GM21528 (cell line): Measurements from ENCODE around the gene NUF2.
"Not testable (repeated sequence)": the region's sequence is repeated elsewhere in the genome, so short reads cannot be mapped to it uniquely, and the experiment has no call there.

Experiments
- ATAC-seq: cut with Tn5 transposase; IDR thresholded peaks from one replicate; pipeline ENCODE4 v1.9.1; 2021; ENCODE audit warnings: mild to moderate bottlenecking, moderate library complexity; ENCODE audit not compliant: unreplicated experiment, low FRiP score

Gene NUF2

DNA sequence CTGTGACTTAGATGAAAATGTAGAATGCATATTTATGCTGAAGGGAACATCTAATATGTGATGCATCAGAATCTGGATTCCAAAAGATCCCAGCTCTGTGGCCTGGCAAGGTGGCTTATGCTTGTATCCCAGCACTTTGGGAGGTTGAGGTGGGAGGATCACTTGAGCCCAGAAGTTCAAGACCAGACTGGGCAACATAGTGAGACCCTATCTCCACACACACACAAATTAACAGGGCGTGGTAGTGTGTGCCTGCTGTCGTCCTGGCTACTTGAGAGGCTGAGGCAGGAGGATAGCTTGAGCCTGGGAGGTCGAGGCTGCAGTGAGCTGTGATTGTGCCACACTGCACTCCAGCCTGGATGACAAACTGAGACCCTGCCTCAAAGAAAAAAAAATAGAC, 1.6 kb downstream of the NUF2 start:
- ATAC-seq, result not testable (repeated sequence)

- ATAC-seq, result no peak
These were observed 9.4 kb downstream of the NUF2 start for GRCh38 chr1:163331116-163331515.

GRCh38 chr1:163335216-163335615, 13.5 kb downstream of the NUF2 start:
- ATAC-seq, result no peak

- no peak for ATAC-seq
These were observed 15.9 kb downstream of the NUF2 start for GRCh38 chr1:163337631-163338030.

DNA sequence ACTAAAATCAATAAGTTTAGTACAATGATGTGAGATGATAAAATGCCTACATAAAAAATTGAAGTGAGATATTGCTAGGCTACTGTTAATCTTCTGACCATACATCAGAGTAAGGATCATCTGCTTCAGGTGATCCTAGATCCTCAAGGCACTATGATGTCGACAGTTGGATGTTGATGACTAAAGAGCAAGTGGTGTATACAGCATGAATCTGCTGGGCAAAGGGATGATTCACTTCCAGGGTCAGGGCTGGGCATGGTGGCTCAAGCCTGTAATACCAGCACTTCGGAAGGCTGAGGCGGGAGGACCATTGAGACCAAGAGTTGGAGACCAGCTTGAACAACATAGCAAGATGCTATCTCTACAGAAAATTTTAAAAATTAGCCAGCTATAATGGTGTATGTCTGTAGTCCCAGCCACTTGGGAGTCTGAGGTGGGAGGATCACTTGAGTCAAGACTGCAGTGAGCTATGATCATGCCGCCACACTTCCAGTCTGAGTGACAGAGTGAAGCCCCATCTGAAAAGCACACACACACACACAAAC, 24.6 kb downstream of the NUF2 start:
- no peak for ATAC-seq

DNA sequence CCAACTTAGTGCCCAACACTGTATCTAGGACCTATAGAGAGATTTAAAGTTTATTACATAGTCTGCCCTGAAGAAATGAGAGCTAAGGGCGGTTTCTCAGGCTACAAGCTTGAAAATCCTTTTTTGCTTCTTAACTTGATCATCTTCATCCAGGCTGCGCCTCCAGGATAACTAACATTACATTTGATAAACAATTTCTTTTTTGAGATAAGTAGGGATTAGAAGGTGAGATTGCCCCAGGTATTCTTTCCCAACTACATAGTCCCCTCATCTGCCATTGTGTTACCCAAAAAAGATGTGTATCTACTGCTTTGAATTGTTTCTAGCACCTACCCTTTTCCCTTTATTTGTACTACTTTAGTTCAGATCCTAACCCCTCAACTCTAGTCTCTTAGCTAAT, 25.4 kb downstream of the NUF2 start:
- no peak for ATAC-seq

GRCh38 chr1:163351912-163352311, 30.2 kb downstream of the NUF2 start:
- ATAC-seq, result no peak

GRCh38 chr1:163357378-163357777, 35.6 kb downstream of the NUF2 start:
- no peak for ATAC-seq

DNA sequence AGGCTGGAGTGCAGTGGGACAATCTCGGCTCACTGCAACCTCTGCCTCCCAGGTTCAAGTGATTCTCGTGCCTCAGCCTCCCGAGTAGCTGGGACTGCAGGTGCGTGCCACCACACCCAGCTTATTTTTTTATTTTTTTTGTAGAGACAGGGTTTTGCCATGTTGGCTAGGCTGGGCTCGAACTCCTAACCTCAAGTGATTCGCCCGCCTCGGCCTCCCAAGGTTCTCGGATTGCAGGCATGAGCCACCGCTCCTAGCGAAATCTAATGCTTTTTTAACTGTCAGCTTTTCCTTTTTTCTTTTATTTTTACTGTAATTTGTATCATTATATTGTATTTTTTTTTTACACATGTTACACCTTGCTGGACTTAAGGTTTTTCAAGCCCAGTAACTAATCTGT, 36.4 kb downstream of the NUF2 start:
- not testable (repeated sequence) for ATAC-seq

DNA sequence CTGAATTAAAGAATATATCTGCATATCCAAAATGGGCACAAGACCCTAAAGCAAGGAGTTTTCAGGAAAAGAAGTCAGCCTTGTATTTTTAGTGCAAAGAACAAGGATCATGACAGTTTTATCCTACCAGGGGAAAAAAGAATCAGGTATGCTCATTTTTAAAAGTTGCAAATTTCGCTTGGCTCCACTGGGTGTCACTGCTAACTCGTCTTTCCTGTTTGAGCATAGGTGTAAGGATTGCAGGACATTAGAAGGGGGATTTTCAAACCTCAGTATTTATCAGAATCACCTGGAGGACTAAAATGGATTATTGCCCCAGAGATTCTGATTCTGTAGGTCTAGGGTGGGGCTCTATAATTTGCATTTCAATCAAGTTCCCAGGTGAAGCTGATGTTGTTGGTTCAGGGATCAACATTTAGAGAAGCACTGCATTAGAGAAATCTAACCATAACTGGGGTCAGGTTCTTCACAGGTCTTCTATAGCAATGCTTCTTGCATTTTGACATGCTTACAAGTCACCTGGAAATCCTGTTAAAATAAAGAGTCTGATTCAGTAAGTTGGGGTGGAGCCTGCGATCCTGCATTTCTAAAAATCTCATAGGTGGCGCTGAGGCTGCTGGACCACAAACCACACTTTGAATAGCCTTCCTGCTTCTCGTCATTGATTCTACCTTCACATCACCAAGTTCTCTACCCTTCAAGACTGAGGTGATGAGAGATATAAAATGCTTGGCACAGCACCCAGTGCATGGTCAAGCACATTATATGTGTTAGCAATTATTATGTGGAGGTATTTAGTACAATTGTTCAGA, 39.6 kb downstream of the NUF2 start:
- ATAC-seq, result peak; percentile 66

GRCh38 chr1:163365186-163365585, 43.4 kb downstream of the NUF2 start:
- no peak for ATAC-seq

DNA sequence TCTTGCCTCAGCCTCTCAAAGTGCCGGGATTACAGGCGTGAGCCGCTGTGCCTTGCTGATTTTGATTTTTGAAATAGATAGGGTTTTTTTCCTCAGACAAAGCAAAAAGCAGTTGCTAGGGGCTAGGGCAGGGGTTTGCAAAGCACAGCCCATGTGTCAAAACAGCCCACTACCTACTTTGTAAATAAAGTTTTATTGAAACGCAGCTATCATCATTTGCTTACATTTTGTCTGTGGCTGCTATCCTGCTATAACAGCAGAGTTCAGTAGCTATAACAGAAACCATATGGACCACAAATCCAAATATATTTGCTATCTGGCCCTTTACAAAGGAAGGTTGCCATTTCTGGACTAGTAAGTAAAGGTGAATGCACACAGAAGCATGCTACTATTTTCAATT, 44.8 kb downstream of the NUF2 start:
- no peak for ATAC-seq

DNA sequence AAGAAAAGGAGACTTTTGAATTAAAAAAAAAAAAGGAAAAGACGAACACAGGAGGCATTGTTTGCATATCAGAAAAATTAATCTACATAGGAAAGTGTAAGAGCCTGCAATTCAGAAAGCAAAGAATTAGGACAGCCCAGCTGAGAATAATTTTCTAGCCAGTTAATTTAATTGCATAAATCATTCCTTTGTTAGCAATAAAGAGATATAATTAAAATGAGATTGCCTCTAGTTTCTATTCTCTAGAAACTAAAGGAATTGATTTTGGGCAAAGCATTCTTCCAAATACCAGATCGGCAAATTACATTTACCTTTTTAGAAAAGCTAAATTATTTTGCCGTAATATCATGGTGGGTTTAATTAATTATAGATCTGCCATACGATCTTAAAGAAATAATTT, 46.0 kb downstream of the NUF2 start:
- ATAC-seq, result no peak

DNA sequence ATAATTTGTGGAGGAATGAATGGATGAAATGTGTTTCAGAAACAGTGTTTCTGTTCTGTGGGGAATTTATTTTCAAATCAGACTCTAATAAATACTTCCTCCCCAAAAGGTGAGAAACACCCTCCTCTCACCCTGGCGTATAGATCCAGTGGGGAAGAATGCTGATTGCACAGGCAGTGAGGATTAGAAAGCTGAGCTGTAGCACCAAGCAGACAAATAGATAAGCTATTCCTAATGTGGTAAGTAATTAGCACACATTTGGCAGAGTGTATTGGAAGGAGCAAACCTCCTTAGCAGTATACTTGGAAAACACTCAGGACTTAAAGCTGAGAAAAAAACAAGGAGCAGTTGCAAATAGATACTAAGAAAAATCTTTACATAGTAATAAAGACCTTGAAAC, 50.8 kb downstream of the NUF2 start:
- no peak for ATAC-seq

- ATAC-seq, result no peak
These were observed 56.8 kb downstream of the NUF2 start for GRCh38 chr1:163378554-163378953.

DNA sequence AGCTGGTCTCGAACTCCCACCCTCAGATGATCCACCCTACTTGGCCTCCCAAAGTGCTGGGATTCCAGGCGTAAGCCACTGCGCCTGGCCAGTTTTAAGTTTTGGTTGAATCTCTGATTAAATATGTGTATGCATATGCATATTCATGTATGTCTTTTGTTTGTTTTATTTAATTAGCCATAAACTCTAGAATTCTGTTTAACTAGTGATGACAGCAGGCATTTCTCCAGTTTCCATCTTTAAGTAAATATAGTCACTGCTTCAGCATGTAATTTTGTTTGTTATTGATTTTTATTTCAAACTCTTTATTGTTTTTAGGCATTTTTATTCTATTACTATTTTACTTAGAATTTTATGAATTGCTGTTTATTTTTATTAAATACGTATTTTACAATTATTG, 58.0 kb downstream of the NUF2 start:
- no peak for ATAC-seq

GRCh38 chr1:163381487-163382184, 59.9 kb downstream of the NUF2 start:
- no peak for ATAC-seq

- no peak for ATAC-seq
These were observed 60.6 kb downstream of the NUF2 start for GRCh38 chr1:163382395-163382794.

GRCh38 chr1:163387146-163387545, 65.4 kb downstream of the NUF2 start:
- no peak for ATAC-seq

- ATAC-seq, result no peak
These were observed 67.2 kb downstream of the NUF2 start for GRCh38 chr1:163388970-163389369.

GRCh38 chr1:163395790-163396189, 74.0 kb downstream of the NUF2 start:
- no peak for ATAC-seq
